Measurements from ENCODE around the gene RPL26. TPM values are rescaled to one million over a fixed set of nuclear protein-coding genes. Genes with fewer than 3 reads are reported as not detected.

RPL26 gene
- 3,436 to 4,705 TPM (median 3,603 TPM) in 5 replicates for total RNA-seq (2022; extraction: Qiagen RNA extraction)

DNA sequence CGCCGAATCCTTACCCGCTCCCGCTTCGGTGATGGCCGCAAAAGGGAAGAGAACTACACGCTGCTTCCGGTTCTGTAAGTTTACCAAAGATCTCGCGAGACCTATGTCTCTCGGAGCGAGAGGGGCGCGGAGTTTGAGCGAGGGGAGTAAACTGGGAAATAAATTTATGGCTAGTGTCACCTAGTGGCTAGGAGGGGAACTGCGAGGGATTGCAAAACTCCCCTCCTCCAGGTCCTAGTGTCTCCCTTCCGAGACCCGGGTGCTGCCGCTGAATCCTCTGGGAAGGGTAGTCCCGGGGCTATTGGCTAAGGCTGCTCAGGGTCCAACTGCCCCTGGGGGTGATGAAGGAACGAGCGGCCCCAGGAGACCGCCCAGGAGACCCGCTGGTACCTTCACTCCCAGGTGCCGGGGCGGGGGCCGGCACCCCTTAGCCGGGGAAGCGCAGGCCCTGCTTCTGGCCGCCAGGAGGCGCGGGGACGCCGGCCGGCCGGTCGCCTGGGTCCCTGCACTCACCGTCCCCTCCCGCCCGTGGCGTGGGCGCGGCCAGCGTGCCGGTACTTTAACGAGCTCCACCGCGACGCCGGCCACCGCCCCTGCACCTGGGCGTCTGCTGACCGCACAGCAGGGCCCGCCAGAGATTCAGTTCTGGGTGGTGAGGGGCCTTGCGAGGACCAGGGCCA is at the start of gene RPL26:
Gene RPL26 (minus strand): TSS at position 51 of the 680 bp plus-strand sequence. CDS start 883 bp downstream, outside the sequence.

DNA sequence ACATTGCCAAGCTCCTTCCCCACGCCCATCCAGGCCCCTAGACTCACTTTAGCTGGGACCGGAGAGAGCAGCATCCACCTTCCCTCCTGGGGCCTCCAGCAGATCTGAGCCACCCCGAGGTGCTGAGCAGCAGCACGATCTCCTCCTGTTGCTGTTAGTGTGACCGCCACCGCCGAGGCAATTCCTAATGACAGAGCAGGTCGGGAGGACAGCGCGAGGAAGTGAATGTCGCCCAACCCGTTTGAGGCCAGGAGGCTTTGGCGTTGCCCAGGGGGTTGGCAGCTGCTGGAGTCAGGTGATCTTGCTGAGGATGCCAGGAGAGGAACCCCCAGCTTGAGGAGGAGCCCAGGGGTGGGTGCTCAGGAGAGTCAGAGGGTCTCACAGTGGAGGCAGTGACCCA is 14.6 kb upstream of the RPL26 start, which contains the start of gene RNF222:
Gene RNF222 (minus strand): TSS at position 192 of the 400 bp plus-strand sequence. CDS start 4,366 bp downstream, outside the sequence.

DNA sequence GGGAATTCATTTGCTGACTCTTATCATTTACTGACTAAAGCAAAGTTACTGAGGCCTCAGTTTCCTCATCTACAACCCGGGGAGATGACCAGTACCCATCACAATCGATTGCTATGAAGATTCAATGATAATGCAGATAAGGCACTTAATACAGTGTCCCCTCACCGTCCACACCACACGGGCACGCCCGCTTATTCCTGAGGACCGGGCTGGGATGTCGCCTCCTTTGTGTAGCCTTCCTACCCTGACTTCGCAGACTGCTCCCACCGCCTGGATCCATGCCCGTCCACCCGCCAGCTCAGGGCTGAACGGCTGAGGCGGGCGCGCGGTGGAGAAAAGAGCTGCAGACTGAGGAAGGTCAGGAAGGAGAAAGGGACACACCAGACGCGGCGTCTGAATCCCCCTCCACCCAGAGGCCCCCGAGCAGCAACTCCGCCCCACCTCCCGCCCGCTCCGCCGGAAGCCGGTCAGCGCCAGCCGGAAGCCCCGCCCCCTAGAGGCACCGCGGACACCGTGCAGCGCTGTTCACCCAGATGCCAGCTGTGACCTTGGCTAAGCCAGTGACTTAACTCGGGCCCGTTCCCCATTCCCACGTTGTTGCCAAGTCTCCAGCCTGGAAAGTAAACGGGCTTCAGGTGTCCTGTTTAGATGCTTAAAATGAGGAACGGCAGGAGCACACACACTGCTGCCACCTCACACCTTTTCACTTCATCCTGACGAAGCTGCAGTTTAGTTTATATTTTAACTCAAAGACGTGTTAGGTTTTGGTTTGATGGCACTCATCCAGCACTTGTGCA is 6.5 kb downstream of the RPL26 start, which contains the start of gene KRABD2:
Gene KRABD2 (minus strand): TSS at position 434 of the 797 bp plus-strand sequence.

DNA sequence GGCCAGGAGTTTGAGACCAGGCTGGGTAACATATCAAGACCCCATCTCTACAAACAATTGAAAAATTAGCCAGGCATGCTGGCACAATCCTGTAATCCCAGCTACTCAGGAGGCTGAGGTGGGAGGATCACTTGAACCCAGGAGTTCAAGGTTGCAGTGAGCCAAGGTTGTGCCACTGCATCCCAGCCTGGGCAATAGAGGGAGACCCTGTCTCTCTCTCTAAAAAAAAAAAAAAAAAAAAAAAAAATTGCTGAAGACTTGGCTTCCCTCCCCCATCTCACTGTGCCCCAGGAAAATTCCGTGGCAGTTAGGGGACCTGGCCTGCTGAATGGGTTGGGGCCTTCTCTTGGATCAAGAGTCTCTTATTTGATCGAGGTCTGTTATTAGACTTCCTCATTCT is 43.5 kb downstream of the RPL26 start, which contains the start of gene ODF4:
Gene ODF4 (plus strand): TSS at position 301 of the 400 bp plus-strand sequence. CDS start 212 bp downstream, outside the sequence.

Other genes starting within 250 kb of the RPL26 start
- 51.7 to 60.6 TPM (median 55.9 TPM) in 5 replicates for gene PER1, start 230.8 kb downstream of the RPL26 start, total RNA-seq (2022; extraction: Qiagen RNA extraction)
- 26.5 to 31.9 TPM (median 31.1 TPM) in 5 replicates for gene VAMP2, start 220.2 kb downstream of the RPL26 start, total RNA-seq (2022; extraction: Qiagen RNA extraction)
- gene TMEM107, start 206.8 kb downstream of the RPL26 start, total RNA-seq (2022; extraction: Qiagen RNA extraction), result 18.8 to 22.9 TPM (median 20.7 TPM) in 5 replicates
- 4.8 to 8.8 TPM (median 8.2 TPM) in 5 replicates for gene BORCS6, start 193.0 kb downstream of the RPL26 start, total RNA-seq (2022; extraction: Qiagen RNA extraction)
- gene AURKB, start 172.6 kb downstream of the RPL26 start, total RNA-seq (2022; extraction: Qiagen RNA extraction), result 142 to 164 TPM (median 153 TPM) in 5 replicates
- gene CTC1, start 135.1 kb downstream of the RPL26 start, total RNA-seq (2022; extraction: Qiagen RNA extraction), result 13.7 to 20.1 TPM (median 16.4 TPM) in 5 replicates
- 39.8 to 50.2 TPM (median 45.6 TPM) in 5 replicates for gene PFAS, start 133.9 kb downstream of the RPL26 start, total RNA-seq (2022; extraction: Qiagen RNA extraction)
- gene RANGRF, start 94.5 kb downstream of the RPL26 start, total RNA-seq (2022; extraction: Qiagen RNA extraction), result 35.4 to 45.9 TPM (median 43.4 TPM) in 5 replicates
- gene SLC25A35, start 87.8 kb downstream of the RPL26 start, total RNA-seq (2022; extraction: Qiagen RNA extraction), result 5.5 to 8.5 TPM (median 7.0 TPM) in 5 replicates
- gene ARHGEF15, start 73.0 kb downstream of the RPL26 start, total RNA-seq (2022; extraction: Qiagen RNA extraction), result not detected in 5 replicates
- gene ODF4, start 43.4 kb downstream of the RPL26 start, total RNA-seq (2022; extraction: Qiagen RNA extraction), result not detected in 5 replicates
- gene RNF222, start 14.6 kb upstream of the RPL26 start, total RNA-seq (2022; extraction: Qiagen RNA extraction), result not detected in 5 replicates
- gene NDEL1, start 52.7 kb upstream of the RPL26 start, total RNA-seq (2022; extraction: Qiagen RNA extraction), result 63.1 to 70.2 TPM (median 67.8 TPM) in 5 replicates
- gene MYH10, start 247.5 kb upstream of the RPL26 start, total RNA-seq (2022; extraction: Qiagen RNA extraction), result 16.1 to 23.4 TPM (median 21.3 TPM) in 5 replicates

Measured in A549 treated with Mapracorat at 1 μM for 4 hours (cell line).